ENCODE measurements around the gene ARRDC3.

- TF ChIP-seq BHLHE40 (IDR thresholded peaks at IDR 0.05; ENCODE audit: borderline replicate concordance in 1 of 2, low read depth in 2 of 2, low read length in 1 of 2) (no peak), CBX3 (IDR thresholded peaks at IDR 0.05; ENCODE audit: borderline replicate concordance, low read depth) (no peak), FOXK2 (IDR thresholded peaks at IDR 0.05) (no peak), YY1 (IDR thresholded peaks at IDR 0.05; ENCODE audit: low read depth, low read length) (no peak), CHD4 (IDR thresholded peaks at IDR 0.05) (no peak), POLR2AphosphoS5 (IDR thresholded peaks at IDR 0.05; ENCODE audit: low read length) (no peak), RFX5 (IDR thresholded peaks at IDR 0.05; ENCODE audit: low read depth, low read length) (no peak), CBX5 (IDR thresholded peaks at IDR 0.05; ENCODE audit: low read depth) (no peak), SRF (IDR thresholded peaks at IDR 0.05; ENCODE audit: low read depth in 2 of 2, low read length in 2 of 2) (no peak), BCL11A (IDR thresholded peaks at IDR 0.05; ENCODE audit: low read depth, low read length) (no peak), ZNF24 (IDR thresholded peaks at IDR 0.05) (no peak), RCOR1 (conservative IDR thresholded peaks at IDR 0.05; ENCODE audit: low read depth, low read length) (no peak), POLR2A (IDR thresholded peaks at IDR 0.05; ENCODE audit: low read depth, low read length) (no peak)
Measured at GRCh38 chr5:91357012-91357634, 26.0 kb downstream of the ARRDC3 start.
